K562 (cell line): ENCODE measurements around the gene SF3A2. TPM values are rescaled to one million over a fixed set of nuclear protein-coding genes. Genes with fewer than 3 reads are reported as not detected.

Experiments used
- CCAR2 ChIP-seq: fragments of 200-400 bp; formaldehyde crosslinking; IDR thresholded peaks from 2 replicates; pipeline ENCODE4 v1.6.1; 2017; ENCODE audit warnings: mild to moderate bottlenecking, low read depth, low read length
- SOX6 ChIP-seq: fragments of 450-650 bp; IDR thresholded peaks from 2 replicates; pipeline ENCODE4 v1.6.1; 2014; ENCODE audit warnings: mild to moderate bottlenecking
- STAT5A ChIP-seq: IDR thresholded peaks from 2 replicates; pipeline ENCODE4 v1.6.1; 2012; ENCODE audit warnings: low read length, inconsistent platforms, borderline replicate concordance
- polyA plus RNA-seq, 8 experiments: library from polyadenylated mRNA; depleted of rRNA in 4 of 8; stranded (reverse) in 5 of 8; unstranded in 3 of 8; fragments of >200 nt; fragmentation: Nextera tagmentation in 2 of 8; fragmentation: Illumina TruSeq in 1 of 8; extraction: Ambion mirVana in 2 of 8; extraction: Trizol in 1 of 8; gene quantifications; 2 replicates each; pipeline versions ENCODE4 v1.2.1 to v1.2.3, GENCODE V29; 2011 to 2014; ENCODE audit warnings: inconsistent platforms in 1 of 8, missing spikeins in 1 of 8
- total RNA-seq, 7 experiments: library from RNA; depleted of rRNA in 6 of 7; stranded (reverse); fragments of >200 nt in 6 of 7; fragmentation: Illumina TruSeq in 2 of 7; extraction: Trizol in 2 of 7; gene quantifications; 2 replicates each; pipeline versions ENCODE4 v1.2.1 to v1.2.3, GENCODE V29; 2011 to 2021; ENCODE audit warnings: low replicate concordance in 1 of 7
- TF ChIP-seq, protein P1 (sequence below): fragments of 450-650 bp; IDR thresholded peaks from 2 replicates; pipeline ENCODE4 v1.6.1; 2016; ENCODE audit warnings: mild to moderate bottlenecking, moderate library complexity
- TF ChIP-seq, protein P2 (sequence below): sonication (generic); formaldehyde crosslinking; IDR thresholded peaks from 2 replicates; pipeline ENCODE4 v1.8.0; 2022; ENCODE audit warnings: mild to moderate bottlenecking, missing genetic modification reagents, borderline replicate concordance
- TF ChIP-seq, protein P3 (sequence below): sonication (generic); formaldehyde crosslinking; IDR thresholded peaks from 2 replicates; pipeline ENCODE4 v1.4.0; 2020; ENCODE audit warnings: mild to moderate bottlenecking, missing genetic modification reagents

SF3A2 gene
- total and polyA plus RNA-seq, 9 of the 15 experiments (the other 6 are each of a cell fraction or from before 2014, with no cell fraction given), result 0.17 to 194 (median 22.8) TPM

DNA sequence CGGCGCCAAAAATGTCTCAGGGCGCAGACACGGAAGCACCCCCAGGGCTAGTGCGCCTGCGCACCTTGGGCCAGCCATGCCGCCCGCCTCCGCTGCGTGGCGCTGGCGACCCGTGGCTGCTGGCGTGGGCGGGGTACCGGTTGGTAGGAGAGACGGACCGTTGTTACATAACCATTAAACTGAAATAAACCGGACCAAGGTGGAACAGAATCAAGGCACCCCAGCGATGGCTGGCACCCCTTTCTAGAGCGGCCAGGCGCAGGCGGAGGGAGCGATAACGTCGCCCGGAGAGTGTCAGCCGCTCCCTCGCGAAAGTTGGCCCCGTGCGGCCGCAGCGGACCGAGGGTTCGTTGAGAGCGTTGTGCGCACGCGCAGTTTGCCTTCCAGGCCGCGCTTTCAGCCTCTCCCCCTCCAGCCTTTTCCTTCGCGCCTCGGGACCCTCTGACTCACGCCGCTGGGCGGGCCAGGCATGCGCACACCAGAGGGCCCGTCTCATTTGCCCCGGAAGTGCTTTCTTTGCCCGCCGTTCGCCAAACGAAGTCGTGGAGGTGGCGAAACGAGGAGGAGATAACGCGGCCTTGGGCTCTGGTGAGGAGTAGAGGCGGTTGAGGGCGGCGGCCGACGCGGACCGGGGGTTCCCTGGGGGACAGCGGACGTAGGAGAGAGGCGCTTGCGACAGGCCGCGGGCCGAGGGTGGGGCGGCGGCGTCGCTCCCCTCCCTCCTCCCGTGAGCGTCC is at the start of gene SF3A2, which contains the start of gene PLEKHJ1 (continued):
- TF ChIP-seq, protein P1, sequence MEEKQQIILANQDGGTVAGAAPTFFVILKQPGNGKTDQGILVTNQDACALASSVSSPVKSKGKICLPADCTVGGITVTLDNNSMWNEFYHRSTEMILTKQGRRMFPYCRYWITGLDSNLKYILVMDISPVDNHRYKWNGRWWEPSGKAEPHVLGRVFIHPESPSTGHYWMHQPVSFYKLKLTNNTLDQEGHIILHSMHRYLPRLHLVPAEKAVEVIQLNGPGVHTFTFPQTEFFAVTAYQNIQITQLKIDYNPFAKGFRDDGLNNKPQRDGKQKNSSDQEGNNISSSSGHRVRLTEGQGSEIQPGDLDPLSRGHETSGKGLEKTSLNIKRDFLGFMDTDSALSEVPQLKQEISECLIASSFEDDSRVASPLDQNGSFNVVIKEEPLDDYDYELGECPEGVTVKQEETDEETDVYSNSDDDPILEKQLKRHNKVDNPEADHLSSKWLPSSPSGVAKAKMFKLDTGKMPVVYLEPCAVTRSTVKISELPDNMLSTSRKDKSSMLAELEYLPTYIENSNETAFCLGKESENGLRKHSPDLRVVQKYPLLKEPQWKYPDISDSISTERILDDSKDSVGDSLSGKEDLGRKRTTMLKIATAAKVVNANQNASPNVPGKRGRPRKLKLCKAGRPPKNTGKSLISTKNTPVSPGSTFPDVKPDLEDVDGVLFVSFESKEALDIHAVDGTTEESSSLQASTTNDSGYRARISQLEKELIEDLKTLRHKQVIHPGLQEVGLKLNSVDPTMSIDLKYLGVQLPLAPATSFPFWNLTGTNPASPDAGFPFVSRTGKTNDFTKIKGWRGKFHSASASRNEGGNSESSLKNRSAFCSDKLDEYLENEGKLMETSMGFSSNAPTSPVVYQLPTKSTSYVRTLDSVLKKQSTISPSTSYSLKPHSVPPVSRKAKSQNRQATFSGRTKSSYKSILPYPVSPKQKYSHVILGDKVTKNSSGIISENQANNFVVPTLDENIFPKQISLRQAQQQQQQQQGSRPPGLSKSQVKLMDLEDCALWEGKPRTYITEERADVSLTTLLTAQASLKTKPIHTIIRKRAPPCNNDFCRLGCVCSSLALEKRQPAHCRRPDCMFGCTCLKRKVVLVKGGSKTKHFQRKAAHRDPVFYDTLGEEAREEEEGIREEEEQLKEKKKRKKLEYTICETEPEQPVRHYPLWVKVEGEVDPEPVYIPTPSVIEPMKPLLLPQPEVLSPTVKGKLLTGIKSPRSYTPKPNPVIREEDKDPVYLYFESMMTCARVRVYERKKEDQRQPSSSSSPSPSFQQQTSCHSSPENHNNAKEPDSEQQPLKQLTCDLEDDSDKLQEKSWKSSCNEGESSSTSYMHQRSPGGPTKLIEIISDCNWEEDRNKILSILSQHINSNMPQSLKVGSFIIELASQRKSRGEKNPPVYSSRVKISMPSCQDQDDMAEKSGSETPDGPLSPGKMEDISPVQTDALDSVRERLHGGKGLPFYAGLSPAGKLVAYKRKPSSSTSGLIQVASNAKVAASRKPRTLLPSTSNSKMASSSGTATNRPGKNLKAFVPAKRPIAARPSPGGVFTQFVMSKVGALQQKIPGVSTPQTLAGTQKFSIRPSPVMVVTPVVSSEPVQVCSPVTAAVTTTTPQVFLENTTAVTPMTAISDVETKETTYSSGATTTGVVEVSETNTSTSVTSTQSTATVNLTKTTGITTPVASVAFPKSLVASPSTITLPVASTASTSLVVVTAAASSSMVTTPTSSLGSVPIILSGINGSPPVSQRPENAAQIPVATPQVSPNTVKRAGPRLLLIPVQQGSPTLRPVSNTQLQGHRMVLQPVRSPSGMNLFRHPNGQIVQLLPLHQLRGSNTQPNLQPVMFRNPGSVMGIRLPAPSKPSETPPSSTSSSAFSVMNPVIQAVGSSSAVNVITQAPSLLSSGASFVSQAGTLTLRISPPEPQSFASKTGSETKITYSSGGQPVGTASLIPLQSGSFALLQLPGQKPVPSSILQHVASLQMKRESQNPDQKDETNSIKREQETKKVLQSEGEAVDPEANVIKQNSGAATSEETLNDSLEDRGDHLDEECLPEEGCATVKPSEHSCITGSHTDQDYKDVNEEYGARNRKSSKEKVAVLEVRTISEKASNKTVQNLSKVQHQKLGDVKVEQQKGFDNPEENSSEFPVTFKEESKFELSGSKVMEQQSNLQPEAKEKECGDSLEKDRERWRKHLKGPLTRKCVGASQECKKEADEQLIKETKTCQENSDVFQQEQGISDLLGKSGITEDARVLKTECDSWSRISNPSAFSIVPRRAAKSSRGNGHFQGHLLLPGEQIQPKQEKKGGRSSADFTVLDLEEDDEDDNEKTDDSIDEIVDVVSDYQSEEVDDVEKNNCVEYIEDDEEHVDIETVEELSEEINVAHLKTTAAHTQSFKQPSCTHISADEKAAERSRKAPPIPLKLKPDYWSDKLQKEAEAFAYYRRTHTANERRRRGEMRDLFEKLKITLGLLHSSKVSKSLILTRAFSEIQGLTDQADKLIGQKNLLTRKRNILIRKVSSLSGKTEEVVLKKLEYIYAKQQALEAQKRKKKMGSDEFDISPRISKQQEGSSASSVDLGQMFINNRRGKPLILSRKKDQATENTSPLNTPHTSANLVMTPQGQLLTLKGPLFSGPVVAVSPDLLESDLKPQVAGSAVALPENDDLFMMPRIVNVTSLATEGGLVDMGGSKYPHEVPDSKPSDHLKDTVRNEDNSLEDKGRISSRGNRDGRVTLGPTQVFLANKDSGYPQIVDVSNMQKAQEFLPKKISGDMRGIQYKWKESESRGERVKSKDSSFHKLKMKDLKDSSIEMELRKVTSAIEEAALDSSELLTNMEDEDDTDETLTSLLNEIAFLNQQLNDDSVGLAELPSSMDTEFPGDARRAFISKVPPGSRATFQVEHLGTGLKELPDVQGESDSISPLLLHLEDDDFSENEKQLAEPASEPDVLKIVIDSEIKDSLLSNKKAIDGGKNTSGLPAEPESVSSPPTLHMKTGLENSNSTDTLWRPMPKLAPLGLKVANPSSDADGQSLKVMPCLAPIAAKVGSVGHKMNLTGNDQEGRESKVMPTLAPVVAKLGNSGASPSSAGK, result peak; percentile 99
- peak; percentile 34; the same call in 1 of the 2 replicates for TF ChIP-seq SOX6
- TF ChIP-seq STAT5A, result 0 out of 2 replicates have a peak, but pooled peaks have one; percentile 30
- TF ChIP-seq, protein P2, sequence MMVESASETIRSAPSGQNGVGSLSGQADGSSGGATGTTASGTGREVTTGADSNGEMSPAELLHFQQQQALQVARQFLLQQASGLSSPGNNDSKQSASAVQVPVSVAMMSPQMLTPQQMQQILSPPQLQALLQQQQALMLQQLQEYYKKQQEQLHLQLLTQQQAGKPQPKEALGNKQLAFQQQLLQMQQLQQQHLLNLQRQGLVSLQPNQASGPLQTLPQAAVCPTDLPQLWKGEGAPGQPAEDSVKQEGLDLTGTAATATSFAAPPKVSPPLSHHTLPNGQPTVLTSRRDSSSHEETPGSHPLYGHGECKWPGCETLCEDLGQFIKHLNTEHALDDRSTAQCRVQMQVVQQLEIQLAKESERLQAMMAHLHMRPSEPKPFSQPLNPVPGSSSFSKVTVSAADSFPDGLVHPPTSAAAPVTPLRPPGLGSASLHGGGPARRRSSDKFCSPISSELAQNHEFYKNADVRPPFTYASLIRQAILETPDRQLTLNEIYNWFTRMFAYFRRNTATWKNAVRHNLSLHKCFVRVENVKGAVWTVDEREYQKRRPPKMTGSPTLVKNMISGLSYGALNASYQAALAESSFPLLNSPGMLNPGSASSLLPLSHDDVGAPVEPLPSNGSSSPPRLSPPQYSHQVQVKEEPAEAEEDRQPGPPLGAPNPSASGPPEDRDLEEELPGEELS (CRISPR knock-in tag), result peak; percentile 58; the same call in 1 of the 2 replicates
- no peak for TF ChIP-seq CCAR2
- TF ChIP-seq, protein P3, sequence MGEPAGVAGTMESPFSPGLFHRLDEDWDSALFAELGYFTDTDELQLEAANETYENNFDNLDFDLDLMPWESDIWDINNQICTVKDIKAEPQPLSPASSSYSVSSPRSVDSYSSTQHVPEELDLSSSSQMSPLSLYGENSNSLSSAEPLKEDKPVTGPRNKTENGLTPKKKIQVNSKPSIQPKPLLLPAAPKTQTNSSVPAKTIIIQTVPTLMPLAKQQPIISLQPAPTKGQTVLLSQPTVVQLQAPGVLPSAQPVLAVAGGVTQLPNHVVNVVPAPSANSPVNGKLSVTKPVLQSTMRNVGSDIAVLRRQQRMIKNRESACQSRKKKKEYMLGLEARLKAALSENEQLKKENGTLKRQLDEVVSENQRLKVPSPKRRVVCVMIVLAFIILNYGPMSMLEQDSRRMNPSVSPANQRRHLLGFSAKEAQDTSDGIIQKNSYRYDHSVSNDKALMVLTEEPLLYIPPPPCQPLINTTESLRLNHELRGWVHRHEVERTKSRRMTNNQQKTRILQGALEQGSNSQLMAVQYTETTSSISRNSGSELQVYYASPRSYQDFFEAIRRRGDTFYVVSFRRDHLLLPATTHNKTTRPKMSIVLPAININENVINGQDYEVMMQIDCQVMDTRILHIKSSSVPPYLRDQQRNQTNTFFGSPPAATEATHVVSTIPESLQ, result peak; percentile 67
